GM10847 (cell line): ENCODE results near the gene NPB.

ENCODE experiments used
- POLR2A ChIP-seq: IDR thresholded peaks from 2 replicates; pipeline ENCODE4 v1.6.1; 2011; ENCODE audit not compliant: insufficient read length; ENCODE audit errors: extremely low read depth

The NPB gene

DNA sequence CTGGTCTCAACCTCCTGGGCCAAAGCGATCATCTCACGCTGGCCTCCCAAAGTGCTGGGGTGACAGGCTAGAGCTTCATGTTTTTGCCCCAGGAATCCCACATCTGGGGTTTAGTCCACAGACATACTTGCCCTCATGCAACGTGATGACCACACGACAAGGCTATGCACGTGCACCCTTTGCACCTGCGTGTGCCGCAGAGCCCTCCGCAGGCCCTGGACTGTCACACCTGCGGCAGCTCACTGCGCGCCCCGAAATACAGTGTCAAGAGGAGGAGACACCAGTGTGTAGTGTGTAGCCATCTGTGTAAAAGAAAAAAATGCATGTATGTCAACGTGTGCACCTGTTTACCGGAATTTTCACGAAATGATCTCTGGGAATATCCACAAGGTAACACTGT lies 48.5 kb downstream of the NPB start:
- no peak for TF ChIP-seq POLR2A

DNA sequence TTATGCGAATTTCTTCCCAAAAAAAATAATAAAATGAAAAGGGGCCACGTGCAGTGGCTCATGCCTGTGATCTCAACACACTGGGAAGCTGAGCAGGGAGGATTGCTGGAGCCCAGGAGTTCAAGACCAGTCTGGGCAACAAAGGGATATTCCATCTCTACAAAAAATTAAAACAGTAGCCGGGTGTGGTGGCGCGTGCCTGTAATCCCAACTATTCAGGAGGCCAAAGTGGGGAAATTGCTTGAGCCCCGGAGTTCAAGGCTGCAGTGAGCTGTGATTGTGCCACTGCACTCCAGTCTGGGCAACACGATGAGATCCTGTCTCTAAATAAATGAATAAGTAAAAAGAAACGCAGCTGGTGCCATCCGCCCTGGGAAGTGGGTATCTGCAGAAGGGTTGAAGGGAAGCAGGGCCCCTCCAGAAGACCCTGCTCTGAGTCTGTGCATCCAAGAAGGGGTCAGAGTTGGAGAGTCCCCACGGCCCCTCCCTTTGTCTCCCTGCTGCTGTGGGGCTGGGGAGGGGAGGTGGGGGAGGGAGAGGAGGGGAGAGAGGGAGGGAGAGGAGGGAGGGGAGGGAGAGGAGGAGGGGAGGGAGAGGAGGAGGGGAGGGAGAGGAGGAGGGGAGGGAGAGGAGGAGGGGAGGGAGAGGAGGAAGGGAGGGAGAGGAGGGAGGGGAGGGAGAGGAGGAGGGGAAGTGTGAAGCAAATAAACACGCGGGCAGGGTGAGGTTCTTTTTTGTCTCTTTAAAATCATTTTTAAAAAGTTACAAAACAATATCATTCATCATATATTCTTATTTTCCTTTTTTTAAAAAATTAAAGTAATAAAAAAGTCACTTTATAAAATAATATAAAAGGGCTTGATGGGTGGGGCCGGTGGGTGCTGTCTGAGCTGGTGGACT lies 50.0 kb downstream of the NPB start:
- TF ChIP-seq POLR2A = no peak
